Hematopoietic multipotent progenitor cell treated with erythropoietin and hydrocortisone succinate and interleukin-3 and kit ligand, for 17 days (in vitro differentiated cells): ENCODE measurements around the gene PLCG1.
A peak's percentile ranks its signal among the peaks of the same experiment; 100 is the strongest.
"Not testable (repeated sequence)": the region's sequence is repeated elsewhere in the genome, so short reads cannot be mapped to it uniquely, and the experiment has no call there.

Experiments used
- DNase-seq: peaks from one replicate; pipeline ENCODE4 v3.0.0-alpha.2; 2015; ENCODE audit warnings: low spot score

PLCG1 gene

DNA sequence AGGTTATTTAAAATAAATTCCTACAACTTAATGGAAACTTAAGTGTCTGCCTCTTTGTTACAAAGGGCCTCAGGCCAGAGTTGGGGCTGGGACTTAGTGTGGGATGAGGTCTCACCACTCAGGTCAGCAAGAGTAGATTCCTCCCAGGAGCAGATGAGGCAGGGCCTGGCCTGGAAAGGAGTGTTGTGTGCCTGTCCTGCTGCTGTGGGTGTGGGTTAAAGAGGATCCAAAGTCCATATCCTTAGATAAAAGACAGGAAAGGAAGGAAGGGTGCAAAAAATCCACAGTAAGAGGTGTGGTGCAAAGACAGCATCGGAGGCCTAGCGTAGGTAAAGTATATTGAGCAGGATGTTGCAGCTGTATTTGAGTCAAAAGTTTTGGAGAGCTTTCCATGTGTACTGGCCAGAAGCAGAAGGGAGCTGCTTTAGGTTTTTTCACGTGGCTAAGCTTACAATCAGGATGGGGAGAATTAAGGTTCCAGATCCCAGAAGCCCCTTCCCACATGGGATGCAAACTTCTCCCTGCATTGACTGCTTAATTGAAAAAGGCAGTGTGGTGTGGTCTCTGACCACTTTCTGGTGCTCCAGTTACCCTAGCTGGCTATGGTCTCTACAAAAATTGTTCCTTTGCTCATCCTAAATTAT, 12.8 kb upstream of the PLCG1 start:
- no peak for DNase-seq

DNA sequence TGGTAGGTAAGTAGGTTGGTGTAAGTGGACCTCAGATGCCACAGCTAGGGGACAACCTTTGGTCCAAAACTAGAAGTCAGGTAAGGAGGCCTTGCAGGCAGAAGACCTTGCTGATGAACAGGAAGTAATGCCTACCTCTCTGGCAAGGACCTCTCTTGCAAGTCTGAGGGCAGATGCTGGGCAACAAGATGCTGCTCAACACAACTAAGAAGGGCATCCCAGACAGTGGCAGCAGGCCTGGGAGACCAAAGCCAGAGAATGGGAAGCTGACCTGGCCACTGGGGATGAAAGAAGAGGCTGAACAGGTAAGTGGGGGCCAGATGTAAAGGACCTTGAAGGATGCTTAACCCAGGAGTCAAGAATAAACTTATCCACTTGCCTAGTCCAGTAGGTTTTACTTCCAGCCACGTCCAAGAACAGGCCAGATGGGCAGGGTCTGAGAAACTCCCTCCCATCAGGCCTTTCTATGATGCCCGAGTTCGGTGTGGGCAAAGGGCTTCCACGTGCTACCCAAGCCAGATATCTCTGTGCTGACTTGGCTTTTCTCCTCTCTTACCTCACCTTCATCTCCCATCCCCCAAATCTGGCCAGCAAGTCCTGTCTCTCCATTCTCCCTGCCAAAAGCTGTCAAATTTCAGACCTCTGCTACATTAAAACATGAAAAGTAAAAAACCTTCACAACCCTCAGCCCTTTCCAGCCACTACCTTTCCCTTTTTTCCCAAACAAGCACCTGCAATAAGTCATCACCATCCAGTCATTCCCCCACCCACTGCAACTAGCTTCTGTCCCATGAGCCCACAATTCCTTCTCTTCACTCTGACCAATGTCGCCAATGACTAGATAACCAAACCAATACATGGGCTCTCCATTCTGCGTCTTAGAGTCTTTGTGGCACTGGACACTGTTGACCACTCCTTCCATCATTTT, 11.5 kb upstream of the PLCG1 start:
- no peak for DNase-seq

DNA sequence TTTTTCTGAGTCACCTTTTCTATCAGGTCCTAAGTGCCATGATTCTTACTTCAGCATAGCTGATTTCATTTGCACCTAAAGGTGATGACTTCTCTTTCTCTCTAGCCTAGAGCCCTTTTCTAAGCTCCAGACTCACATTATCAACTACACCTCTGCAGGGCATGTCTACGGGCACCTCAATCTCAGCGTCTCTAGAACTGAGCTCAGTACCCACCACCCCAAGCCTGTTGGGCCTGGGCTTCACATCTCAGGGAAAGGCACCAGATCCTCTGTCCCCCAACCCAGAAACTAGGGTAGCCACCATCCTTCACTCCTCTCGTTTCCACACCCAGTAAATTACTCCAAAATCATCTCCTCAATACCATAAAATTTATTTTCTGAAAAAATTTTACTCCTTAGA, 10.6 kb upstream of the PLCG1 start:
- DNase-seq, result no peak

DNA sequence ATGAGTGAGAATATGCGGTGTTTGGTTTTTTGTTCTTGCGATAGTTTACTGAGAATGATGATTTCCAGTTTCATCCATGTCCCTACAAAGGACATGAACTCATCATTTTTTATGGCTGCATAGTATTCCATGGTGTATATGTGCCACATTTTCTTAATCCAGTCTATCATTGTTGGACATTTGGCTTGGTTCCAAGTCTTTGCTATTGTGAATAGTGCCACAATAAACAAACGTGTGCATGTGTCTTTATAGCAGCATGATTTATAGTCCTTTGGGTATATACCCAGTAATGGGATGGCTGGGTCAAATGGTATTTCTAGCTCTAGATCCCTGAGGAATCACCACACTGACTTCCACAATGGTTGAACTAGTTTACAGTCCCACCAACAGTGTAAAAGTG, 9.0 kb upstream of the PLCG1 start:
- DNase-seq, result not testable (repeated sequence)

DNA sequence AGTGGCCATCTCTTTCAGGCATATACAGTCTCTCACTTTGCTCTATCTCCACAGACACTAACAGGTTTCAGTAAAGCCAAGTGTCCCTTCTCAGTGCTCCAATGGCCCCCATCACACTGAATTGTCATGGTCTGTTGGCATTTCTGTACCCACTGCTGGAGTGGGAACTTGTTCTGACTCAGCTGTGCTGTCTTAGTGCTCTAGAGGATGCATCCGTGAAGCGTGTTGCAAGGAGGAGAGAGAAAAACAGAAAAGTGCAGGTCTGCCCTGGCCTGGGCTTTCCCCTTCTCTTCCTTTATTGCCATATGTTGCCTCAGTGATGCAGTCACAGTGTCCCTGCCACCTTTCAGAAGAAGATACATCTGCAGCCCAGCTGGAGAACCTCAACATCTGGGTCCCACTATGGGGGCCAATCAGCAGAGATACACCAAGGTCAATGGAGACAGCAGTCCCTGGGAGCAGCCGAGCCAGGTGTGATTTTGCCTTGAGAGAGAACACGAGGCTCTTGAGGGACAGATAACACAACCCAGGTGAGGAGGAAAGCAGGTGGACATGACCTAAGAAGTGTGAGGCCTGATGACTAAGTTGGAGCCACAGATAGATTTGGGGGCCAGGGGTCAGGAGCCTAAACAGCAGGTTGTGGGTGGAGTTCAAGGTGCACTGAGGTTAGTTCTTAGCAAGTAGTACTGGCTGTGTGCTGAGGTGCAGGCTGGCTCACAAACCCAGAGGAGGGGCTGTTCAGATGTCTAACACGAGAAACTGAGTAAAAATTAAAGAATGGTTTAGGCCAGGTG, 5.6 kb upstream of the PLCG1 start:
- DNase-seq, result no peak

DNA sequence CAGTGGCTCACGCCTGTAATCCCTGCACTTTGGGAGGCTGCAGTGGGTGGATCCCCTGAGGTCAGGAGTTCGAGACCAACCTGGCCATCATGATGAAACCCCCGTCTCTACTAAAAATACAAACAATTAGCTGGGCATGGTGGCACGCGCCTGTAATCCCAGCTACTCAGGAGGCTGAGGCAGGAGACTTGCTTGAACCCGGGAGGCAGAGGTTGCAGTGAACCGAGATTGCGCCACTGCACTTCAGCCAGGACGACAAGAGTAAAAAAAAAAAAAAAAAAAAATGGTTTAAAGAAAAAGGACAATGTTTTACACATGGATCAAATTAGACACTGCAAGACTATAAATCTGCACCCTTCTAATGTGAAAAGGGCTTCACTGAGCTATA, 5.0 kb upstream of the PLCG1 start:
- DNase-seq, result not testable (repeated sequence)

DNA sequence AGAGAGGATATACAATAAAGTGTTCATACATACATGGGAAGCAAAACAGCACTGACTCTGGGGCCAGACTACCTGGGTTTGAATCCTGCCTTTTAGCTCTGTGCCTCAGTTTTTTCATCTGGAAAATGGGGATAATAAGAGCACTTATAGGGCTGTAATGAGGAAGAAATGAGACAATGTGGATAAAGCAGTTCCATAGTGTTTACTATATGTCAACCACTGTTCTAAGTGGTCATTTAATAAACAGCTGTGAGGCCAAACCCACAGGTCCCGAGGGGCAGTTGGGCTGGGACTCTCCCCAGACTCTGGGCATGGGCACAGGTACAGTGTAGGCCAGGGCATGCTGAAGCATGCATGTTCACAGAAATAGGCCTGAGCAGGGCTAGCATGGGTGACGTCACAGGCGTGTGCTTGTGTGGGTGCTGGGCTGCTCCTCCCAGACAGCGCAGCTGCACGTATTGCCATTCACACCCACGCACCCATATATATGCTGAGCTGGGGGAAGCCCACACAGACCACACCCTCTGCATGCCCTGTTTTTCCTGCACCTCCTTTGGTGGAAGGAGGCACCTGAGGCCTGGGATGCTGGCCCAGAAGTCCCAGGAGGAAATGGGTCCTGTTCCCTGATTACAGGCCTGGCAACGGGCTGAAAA, 3.5 kb upstream of the PLCG1 start:
- DNase-seq, result no peak

DNA sequence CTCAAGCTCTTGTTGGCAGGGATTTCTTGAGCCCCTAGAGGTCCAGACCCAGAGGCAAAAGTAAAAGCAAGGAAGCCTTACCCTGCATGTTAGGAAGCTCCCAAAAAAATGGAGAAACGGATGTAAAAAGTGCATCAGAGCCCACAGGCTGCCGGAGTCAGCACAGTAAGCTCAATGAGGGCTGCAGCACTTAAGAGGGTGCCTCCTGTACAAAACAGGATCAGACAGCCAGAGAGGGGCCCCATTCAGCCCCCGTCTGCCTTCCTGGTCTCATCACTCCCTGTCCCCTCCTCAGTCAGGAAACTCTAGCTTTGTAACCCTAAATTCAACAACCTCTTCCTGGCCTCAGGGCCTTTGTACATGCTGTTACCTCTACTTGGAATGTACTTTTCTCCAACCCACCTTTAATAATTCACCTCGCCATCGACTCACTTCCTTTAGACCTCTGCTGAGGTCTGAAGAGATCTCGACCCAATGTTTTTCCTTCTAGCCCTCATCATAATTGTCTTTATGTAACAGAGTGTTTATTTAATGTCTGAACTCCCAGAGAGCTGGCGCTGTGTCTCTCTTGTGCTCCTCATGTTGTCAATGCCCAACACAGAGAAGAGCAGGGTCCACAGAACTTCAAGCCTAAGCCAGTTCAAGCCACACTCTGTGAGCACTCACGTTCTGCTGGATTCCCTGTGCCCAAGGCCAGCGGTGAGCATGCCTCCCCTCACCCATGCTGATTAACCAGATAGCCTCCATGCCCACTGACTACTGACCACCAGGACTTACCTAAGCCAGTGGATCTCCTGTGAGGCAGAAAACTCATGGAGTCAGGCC, 2.8 kb upstream of the PLCG1 start:
- DNase-seq, result no peak

DNA sequence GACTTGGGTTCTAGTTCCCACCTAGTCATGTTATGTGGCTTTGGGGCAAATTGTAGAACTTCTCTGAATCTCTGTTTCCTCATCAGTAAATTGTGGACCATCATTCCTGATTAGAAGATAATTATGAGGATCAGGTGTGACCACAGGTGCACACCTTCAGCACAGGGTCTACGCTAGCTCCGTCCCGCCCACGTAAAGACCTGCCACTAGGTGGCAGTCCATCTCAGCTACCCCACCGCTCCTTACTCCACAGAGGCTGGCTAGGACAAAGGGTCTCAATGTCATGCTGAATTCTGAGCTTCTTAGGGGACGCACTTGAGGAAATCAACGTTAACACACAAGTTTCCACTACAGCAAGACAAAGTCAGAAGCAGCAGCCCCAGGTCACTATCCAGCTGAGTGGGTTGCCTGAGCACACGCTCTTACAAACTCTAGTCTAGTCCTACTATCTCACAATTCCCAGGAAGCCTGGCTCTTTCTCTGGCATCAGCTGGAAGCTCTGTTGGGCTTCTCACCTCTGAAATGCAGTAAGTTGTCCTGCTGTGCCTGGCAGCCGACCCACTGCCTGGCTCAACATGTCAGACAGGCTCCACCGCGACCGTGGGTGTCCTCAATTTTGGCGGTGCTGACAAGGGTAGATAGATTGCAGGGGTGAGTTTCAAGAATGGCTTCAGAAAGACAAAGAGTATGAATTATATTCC, 2.0 kb upstream of the PLCG1 start:
- DNase-seq, result peak; percentile 61

DNA sequence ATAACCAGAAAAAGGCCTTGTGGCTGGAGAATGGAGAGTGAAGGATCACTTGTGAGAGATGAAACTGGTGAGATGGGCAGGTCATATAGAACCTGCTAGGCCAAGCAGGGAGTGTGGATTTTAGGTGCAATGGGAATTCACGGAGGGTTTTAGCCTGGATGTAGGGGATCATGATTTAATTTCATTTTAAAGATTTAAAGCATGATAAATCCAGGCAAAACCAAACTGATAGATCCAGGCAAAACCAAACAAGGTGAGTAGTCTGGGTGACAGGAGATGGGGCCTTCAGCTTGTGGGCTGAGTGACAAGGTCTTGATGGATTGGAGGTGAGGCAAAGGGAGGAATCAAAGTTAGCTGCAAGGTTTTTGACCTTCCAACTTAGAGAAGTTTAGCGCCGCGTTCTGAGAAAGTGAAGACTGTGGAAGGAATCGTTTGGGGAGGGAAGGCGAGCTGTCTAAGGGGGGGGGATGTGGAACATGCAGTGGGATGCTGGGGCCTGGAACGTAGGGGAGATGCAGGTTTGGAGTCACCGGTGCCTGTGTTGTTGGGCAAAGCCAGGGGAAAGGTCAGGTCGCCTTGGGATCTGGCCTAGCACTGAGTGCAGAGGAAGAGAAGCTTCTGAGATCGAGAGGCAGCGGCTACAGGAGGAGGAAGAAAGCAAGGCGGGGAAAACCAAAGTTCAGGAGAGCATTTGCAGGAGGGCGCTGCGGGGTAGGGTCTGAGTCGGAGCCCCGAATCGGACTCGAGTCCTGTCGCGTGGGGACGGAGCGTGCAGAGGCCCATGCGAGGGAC, 1.3 kb upstream of the PLCG1 start:
- no peak for DNase-seq

DNA sequence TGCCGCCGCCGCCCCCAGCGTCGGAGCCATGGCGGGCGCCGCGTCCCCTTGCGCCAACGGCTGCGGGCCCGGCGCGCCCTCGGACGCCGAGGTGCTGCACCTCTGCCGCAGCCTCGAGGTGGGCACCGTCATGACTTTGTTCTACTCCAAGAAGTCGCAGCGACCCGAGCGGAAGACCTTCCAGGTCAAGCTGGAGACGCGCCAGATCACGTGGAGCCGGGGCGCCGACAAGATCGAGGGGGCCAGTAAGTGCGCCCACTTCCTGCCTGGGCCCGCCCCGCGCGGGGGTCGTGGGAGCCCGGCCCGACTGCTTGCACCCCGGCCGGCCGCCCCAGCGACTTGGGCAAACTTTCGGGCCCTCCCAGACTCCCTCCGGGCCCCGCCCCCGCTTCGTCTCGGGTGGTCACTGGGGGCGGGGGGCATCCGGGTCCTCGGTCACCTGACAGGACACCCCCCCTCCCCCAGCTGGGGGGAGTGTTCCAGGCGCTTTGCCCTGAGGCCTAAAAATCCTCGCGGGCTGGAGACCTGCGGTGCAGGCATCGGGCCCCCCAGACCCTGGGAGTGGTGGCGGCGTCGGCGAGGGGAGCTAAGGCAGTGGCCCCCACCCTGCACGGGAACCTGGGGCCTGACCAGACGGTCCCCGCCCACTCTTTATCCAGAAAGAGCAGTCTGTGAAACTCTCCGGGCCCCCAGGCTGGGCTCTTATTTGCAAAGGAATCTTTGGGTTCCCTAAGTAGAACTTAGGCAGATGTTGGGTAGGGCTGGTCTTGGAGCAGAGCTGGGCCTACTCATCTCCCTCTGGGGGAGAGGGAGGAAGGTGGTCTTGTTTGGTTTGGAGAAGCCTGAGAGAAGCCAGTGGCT, 501 bp downstream of the PLCG1 start:
- no peak for DNase-seq

DNA sequence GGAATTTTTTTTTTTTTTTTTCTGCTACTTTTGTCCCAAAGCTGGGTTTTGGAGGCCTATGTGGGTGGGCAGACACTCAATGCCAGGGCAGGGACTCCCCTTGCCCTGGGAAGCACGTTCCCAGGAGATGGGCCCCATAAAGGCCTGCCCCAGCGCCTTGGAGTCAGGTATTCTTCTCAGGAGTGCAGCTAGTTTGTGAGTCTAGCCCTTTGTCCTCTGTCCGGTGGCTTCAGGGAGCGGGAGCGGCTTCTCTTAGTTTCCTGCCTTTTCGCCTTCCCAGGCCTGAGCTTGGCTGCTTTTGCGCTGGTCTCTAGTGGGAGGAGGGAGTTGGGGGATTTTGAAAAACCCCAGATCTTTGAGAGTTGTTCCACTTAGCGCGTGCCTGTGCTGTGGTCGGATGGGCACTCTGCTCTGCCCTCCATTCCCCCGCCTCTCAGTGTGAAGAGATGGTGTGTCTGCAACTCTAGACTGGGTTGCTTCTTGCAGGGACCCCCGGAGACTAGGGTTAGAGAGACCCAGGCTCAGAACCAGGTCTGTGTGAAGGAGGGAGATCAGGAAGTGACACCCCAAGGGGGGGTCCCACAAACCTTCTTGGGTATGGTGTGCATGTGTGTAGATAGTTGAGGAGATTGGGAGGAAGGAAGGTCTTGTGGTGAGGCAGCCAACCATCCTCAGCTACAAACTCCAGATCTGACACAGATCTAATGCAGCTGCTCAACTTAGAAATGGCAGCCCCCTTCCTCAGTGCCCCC, 1.3 kb downstream of the PLCG1 start:
- DNase-seq, result no peak

DNA sequence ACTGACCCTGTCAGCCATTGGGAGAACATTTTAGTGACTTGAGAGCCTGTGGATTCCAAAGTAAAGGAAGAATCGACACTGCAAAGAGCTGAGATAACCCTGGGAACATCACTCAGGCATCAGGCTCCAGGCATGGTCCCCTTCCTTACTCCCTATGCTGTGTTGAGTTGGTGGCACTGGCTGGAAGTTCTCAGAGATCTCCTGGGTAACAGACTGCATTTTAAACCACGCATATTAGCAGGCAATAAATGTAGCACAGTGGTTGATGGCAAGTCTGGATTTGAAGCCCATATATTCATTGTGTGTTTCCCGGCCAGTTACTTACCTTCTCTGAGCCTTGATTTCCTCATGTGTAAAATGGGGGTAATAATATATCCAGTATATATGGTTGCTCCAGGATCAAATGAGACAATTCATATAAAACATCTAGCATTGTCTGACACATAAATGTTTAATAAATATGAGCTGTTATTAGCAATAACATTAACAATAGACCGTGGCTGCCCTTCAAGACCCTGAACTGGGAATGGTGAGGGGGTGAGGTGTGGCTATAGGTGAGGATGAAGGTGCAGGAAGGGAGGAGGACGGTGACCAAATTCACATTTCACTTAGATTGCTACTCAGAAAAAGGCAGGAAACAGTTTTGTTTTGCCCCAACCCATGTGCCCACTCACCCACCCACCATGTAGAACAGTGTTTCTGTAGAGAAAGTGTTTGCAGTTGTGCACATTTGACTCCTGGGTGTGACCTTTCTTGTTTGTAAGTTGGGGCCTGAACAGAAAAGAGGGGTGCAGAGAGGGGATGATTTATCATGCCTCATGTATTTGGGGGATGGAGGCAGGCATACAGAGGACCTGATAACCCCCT, 2.1 kb downstream of the PLCG1 start:
- DNase-seq, result no peak

DNA sequence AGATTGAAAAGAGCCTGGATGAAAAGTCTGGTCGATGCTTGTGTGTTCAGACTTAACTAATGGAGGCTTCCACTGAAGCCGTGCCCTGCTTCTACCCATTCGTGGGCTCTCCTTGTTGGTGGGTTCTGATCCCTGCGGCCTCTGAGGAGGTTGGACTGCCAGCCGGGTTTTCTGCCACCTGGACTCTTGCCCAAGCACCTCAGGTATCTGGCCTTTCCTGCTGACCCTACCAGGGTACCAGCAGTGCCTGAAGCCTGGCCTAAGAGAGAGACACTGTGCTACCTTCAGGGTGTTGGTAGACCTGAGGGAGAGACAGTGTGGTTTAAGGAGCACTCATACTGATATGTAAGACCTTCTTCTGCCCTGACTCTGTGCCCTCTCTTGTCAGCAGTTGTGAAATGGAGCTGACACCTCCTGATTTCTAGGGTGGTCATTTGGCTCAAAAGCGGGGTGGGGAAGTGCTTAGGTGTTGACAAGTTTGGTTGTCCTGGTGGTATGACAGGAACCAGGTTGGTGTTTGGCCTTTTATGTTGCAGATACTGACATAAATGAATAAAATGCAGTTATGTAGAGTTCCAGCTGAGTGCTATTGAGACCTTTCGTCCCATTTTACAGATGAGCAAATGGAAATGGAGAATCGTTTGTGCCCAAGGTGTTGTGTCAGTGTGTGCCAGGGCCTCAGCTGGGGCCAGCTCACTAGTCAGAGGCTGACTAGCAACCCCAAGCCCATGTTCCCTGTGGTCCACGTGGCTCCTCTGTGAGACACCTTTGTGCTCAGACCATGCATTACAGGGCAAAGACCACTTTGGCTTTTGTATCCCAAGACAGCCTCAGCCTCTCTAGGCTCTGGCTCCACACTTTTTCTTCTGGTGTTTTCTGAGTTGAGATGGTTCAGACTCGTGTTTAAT, 3.1 kb downstream of the PLCG1 start:
- no peak for DNase-seq

DNA sequence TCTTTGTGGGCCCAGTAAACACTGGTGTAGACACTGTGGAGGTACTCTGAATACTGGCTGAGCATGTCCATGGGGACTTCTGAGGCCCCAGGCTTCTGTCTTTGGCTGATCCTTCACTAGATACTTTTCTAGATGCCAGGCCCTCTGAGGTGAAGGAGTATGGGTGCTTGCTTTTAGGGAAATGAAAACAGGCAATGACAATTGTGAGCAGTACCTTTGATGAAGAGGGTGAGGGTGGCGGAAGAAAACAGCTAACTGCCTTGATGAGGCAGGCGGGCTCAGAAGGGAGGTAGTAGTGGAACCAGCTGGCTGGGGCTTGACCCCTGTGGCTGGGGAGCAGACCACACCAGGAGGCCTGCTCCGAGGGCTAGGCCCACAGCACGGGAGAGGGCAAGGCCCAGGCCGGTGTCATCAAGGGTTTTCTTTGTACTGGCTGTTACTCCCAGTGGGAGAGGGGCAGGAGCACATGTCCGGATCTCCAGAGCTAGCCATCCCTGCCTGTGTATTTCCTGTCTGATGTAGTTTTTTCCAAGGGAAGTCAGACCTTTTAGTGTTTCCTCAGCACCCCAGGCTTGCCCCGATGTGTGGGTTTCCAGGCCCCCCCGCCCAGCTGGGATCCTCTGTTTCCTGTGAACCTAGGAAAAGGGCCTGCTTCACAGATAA, 3.9 kb downstream of the PLCG1 start:
- no peak for DNase-seq

DNA sequence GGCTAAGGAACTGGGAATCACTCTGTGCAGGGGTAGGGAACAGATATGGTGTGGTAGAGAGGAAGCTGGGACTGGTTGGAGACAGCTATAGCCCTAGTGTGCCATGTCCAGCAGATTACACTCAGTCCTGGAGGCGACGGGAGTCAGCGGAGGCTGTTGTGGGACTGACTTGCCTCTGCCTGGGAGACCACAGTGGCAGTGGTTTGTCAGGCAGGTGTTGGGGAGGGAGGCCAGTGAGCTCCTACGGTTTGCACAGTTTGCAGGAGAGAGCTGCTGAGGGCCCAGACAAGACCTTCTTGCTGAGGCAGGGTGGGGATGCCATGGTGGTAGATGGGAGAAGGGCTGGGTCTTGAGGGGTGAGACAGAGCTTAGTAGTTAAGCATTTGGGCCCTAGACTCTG, 4.9 kb downstream of the PLCG1 start:
- no peak for DNase-seq
